ENCODE results near the gene NPFF. TPM values are rescaled to one million over a fixed set of nuclear protein-coding genes. Genes with fewer than 3 reads are reported as not detected.

NPFF gene
- total and polyA plus RNA-seq, 2 of the 13 experiments (the other 11 are each of a cell fraction or from before 2014, with no cell fraction given), result not detected

DNA sequence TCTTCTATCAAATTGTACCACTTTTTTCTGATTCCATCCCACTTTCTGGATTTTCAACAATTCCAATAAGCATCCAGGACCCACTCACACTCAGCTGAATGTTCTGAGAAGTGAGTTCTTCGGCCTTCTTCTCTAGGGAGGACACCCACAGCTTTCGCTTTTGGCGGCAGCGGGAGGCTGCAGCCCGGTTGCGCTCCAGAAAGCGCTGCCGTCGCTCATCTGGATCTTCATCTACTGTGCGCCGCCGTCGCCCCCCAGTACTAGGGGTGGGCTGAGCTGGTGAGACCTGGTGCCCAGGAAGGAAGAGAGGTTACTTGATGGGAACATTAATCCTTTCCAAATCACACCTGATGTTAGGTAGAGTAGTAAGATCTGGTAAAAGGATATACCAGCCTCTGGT, 17.2 kb upstream of the NPFF start (continued):
- TF ChIP-seq, protein P1, sequence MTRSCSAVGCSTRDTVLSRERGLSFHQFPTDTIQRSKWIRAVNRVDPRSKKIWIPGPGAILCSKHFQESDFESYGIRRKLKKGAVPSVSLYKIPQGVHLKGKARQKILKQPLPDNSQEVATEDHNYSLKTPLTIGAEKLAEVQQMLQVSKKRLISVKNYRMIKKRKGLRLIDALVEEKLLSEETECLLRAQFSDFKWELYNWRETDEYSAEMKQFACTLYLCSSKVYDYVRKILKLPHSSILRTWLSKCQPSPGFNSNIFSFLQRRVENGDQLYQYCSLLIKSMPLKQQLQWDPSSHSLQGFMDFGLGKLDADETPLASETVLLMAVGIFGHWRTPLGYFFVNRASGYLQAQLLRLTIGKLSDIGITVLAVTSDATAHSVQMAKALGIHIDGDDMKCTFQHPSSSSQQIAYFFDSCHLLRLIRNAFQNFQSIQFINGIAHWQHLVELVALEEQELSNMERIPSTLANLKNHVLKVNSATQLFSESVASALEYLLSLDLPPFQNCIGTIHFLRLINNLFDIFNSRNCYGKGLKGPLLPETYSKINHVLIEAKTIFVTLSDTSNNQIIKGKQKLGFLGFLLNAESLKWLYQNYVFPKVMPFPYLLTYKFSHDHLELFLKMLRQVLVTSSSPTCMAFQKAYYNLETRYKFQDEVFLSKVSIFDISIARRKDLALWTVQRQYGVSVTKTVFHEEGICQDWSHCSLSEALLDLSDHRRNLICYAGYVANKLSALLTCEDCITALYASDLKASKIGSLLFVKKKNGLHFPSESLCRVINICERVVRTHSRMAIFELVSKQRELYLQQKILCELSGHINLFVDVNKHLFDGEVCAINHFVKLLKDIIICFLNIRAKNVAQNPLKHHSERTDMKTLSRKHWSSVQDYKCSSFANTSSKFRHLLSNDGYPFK (CRISPR knock-in tag; IDR thresholded peaks at IDR 0.05; ENCODE audit: borderline replicate concordance), result no peak
- no peak for TF ChIP-seq ZNF121 (CRISPR knock-in tag; IDR thresholded peaks at IDR 0.05)
- no peak for TF ChIP-seq ZNF296 (CRISPR knock-in tag; conservative IDR thresholded peaks at IDR 0.05)
- no peak for TF ChIP-seq RAD21 (CRISPR knock-in tag; IDR thresholded peaks at IDR 0.05)
- TF ChIP-seq, protein P2, sequence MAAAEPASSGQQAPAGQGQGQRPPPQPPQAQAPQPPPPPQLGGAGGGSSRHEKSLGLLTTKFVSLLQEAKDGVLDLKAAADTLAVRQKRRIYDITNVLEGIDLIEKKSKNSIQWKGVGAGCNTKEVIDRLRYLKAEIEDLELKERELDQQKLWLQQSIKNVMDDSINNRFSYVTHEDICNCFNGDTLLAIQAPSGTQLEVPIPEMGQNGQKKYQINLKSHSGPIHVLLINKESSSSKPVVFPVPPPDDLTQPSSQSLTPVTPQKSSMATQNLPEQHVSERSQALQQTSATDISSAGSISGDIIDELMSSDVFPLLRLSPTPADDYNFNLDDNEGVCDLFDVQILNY (CRISPR knock-in tag; conservative IDR thresholded peaks at IDR 0.05), result no peak
- TF ChIP-seq ZNF33A (CRISPR knock-in tag; IDR thresholded peaks at IDR 0.05; ENCODE audit: borderline replicate concordance), result no peak
- TF ChIP-seq ZNF616 (CRISPR knock-in tag; IDR thresholded peaks at IDR 0.05; ENCODE audit: low read depth), result no peak
- no peak for TF ChIP-seq SRF (IDR thresholded peaks at IDR 0.05; ENCODE audit: low read depth, low read length)
- TF ChIP-seq KMT2B (CRISPR knock-in tag; IDR thresholded peaks at IDR 0.05), result no peak
- TF ChIP-seq, protein P3, sequence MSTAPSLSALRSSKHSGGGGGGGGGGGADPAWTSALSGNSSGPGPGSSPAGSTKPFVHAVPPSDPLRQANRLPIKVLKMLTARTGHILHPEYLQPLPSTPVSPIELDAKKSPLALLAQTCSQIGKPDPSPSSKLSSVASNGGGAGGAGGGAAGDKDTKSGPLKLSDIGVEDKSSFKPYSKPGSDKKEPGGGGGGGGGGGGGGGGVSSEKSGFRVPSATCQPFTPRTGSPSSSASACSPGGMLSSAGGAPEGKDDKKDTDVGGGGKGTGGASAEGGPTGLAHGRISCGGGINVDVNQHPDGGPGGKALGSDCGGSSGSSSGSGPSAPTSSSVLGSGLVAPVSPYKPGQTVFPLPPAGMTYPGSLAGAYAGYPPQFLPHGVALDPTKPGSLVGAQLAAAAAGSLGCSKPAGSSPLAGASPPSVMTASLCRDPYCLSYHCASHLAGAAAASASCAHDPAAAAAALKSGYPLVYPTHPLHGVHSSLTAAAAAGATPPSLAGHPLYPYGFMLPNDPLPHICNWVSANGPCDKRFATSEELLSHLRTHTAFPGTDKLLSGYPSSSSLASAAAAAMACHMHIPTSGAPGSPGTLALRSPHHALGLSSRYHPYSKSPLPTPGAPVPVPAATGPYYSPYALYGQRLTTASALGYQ (CRISPR knock-in tag; IDR thresholded peaks at IDR 0.05), result no peak
- no peak for TF ChIP-seq ZC3H13 (CRISPR knock-in tag; IDR thresholded peaks at IDR 0.05)
- TF ChIP-seq, protein P4, sequence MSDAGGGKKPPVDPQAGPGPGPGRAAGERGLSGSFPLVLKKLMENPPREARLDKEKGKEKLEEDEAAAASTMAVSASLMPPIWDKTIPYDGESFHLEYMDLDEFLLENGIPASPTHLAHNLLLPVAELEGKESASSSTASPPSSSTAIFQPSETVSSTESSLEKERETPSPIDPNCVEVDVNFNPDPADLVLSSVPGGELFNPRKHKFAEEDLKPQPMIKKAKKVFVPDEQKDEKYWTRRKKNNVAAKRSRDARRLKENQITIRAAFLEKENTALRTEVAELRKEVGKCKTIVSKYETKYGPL (CRISPR knock-in tag; IDR thresholded peaks at IDR 0.05), result no peak
- no peak for TF ChIP-seq CBFB (CRISPR knock-in tag; IDR thresholded peaks at IDR 0.05)
- TF ChIP-seq ZNF496 (CRISPR knock-in tag; IDR thresholded peaks at IDR 0.05; ENCODE audit: insufficient replicate concordance), result no peak
